ENCODE data around the gene EN1. TPM values are rescaled to one million over a fixed set of nuclear protein-coding genes. Genes with fewer than 3 reads are reported as not detected.

The EN1 gene
- total RNA-seq, 2 experiments from 2014 or later: not detected

DNA sequence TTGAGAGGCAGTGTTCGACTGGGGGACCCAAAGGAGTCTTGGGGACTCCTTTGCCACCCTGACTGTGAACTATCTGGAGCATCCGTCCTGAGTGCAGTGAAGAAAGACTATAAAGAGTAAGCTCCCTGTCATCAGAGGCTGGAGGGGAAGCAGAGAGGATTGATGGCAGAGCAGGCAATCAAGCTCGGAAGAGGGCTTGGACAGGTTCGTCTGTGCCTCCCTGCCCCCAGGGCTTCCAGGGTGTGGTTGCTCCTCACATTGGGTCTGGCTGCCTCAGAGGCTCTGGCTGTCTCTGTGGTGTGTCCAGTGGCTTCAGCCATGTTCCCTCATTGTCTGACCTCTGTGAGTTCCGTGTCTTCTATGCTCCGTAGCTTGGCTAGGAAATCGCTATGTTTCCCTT, 13.8 kb upstream of the EN1 start:
- no peak overlapping the region for H2AFZ ChIP-seq (ENCODE audit: low read length)
- CTCF ChIA-PET (ENCODE audit: unreplicated experiment): no interaction called here
- H3K4me3 ChIP-seq (ENCODE audit: low read depth, low read length, poor library complexity, severe bottlenecking): no peak overlapping the region
- H3K9me2 ChIP-seq (ENCODE audit: insufficient read depth, low read length): no peaks in the 10 kb centered on the region
- no peaks in the 10 kb centered on the region for H3K36me3 ChIP-seq (ENCODE audit: insufficient read depth, low read length)
- intact Hi-C loops (cut with micrococcal nuclease; ENCODE audit: unreplicated experiment): no loop called here
- BruUV-seq (replicated peaks): no TSS peak
- no peak overlapping the region for H3K27ac ChIP-seq (ENCODE audit: low read depth, low read length, poor library complexity, severe bottlenecking)
- no peak for TF ChIP-seq EZH2phosphoT487 (IDR thresholded peaks at IDR 0.05; ENCODE audit: borderline replicate concordance, low read depth, low read length)
- TF ChIP-seq, protein P1, sequence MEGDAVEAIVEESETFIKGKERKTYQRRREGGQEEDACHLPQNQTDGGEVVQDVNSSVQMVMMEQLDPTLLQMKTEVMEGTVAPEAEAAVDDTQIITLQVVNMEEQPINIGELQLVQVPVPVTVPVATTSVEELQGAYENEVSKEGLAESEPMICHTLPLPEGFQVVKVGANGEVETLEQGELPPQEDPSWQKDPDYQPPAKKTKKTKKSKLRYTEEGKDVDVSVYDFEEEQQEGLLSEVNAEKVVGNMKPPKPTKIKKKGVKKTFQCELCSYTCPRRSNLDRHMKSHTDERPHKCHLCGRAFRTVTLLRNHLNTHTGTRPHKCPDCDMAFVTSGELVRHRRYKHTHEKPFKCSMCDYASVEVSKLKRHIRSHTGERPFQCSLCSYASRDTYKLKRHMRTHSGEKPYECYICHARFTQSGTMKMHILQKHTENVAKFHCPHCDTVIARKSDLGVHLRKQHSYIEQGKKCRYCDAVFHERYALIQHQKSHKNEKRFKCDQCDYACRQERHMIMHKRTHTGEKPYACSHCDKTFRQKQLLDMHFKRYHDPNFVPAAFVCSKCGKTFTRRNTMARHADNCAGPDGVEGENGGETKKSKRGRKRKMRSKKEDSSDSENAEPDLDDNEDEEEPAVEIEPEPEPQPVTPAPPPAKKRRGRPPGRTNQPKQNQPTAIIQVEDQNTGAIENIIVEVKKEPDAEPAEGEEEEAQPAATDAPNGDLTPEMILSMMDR (conservative IDR thresholded peaks at IDR 0.05; ENCODE audit: low read length): no peak
- no peaks in the 10 kb centered on the region for H3K4me1 ChIP-seq (ENCODE audit: insufficient read depth, low read length, poor library complexity, severe bottlenecking)
- H3K4me2 ChIP-seq (ENCODE audit: low read length): no peak overlapping the region
- H3K9me3 ChIP-seq (ENCODE audit: low read length): no peaks in the 10 kb centered on the region
- no peak for DNase-seq (ENCODE audit: low spot score)
- no peaks in the 10 kb centered on the region for H4K20me1 ChIP-seq (ENCODE audit: insufficient read depth, low read length)
- no peaks in the 10 kb centered on the region for H3K79me2 ChIP-seq (ENCODE audit: insufficient read depth, low read depth, low read length)
- POLR2A ChIA-PET: no interaction called here

DNA sequence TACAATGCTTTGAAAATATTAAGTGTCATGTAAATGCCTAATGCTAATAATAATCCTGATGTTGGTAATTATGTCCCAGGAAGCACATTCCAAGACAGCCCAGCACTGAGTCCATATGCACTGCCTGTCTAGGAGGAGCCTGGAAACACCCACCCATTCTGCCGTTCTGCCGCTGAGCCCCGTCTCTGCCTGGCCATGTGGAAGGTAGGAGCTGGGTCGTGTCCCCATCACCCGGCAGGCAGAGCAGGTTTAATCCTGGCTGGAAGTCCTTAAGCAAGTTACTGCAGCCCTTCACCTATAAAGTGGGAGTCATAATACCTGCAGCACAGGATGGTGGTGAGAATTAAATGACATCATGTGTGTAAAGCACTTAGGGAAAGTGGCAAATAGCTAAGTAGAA, 13.1 kb upstream of the EN1 start:
- CTCF ChIA-PET (ENCODE audit: unreplicated experiment): no interaction called here
- no peak for DNase-seq (ENCODE audit: low spot score)
- no peaks in the 10 kb centered on the region for H3K9me2 ChIP-seq (ENCODE audit: insufficient read depth, low read length)
- no peaks in the 10 kb centered on the region for H4K20me1 ChIP-seq (ENCODE audit: insufficient read depth, low read length)
- TF ChIP-seq, protein P1 (conservative IDR thresholded peaks at IDR 0.05; ENCODE audit: low read length): no peak
- TF ChIP-seq EZH2phosphoT487 (IDR thresholded peaks at IDR 0.05; ENCODE audit: borderline replicate concordance, low read depth, low read length): no peak
- no TSS peak for BruUV-seq (replicated peaks)
- no peaks in the 10 kb centered on the region for H3K36me3 ChIP-seq (ENCODE audit: insufficient read depth, low read length)
- H3K4me3 ChIP-seq (ENCODE audit: low read depth, low read length, poor library complexity, severe bottlenecking): no peak overlapping the region
- no peaks in the 10 kb centered on the region for H3K79me2 ChIP-seq (ENCODE audit: insufficient read depth, low read depth, low read length)
- POLR2A ChIA-PET: interaction anchor here (0.7 kb wide), 1 partner anchor 209 kb away, joined by 6 read pairs; no protein-coding TSS in a partner anchor
- no peaks in the 10 kb centered on the region for H3K9me3 ChIP-seq (ENCODE audit: low read length)
- H3K4me1 ChIP-seq (ENCODE audit: insufficient read depth, low read length, poor library complexity, severe bottlenecking): no peaks in the 10 kb centered on the region
- no peak overlapping the region for H2AFZ ChIP-seq (ENCODE audit: low read length)
- H3K27ac ChIP-seq (ENCODE audit: low read depth, low read length, poor library complexity, severe bottlenecking): no peak overlapping the region
- intact Hi-C loops (cut with micrococcal nuclease; ENCODE audit: unreplicated experiment): no loop called here
- H3K4me2 ChIP-seq (ENCODE audit: low read length): no peak overlapping the region

DNA sequence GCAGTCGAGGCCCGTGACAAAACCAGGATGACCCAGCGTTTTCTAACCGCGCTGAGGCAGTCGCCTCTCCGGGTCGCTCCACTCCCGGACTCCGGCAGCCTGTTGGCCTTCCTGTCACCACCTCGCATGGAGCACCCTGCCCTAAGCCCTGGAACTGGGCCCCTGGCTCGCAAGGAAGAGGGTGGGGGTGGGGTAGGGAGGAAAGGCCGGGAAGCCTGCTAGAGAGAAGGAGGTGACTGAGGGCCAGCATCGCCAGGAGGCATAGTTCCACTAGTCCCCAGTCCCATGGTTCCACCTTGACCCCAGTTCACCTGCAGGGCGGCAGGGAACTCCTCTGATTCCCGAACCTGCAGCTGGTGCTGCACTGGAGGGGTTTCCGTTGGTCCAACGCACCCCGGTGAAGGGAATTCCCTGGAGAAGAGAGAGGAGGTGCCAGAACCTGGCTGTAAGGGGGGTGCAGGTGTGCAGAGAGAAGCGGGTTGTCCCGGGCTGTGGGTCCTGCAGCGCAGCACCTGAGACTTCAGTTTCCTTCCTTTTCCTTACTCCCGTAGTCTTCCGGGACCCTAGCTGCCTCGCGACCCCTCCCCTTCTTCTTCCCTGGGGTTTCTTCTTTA, 11.8 kb upstream of the EN1 start:
- no peak for DNase-seq (ENCODE audit: low spot score)
- H3K36me3 ChIP-seq (ENCODE audit: insufficient read depth, low read length): no peaks in the 10 kb centered on the region
- no peak overlapping the region for H3K4me2 ChIP-seq (ENCODE audit: low read length)
- H3K9me2 ChIP-seq (ENCODE audit: insufficient read depth, low read length): no peaks in the 10 kb centered on the region
- no peaks in the 10 kb centered on the region for H4K20me1 ChIP-seq (ENCODE audit: insufficient read depth, low read length)
- BruUV-seq (replicated peaks): no TSS peak
- H3K4me3 ChIP-seq (ENCODE audit: low read depth, low read length, poor library complexity, severe bottlenecking): no peak overlapping the region
- no peaks in the 10 kb centered on the region for H3K9me3 ChIP-seq (ENCODE audit: low read length)
- POLR2A ChIA-PET: no interaction called here
- intact Hi-C loops (cut with micrococcal nuclease; ENCODE audit: unreplicated experiment): loop anchor here (10.0 kb wide), 1 partner anchor 814 kb away; no protein-coding TSS in a partner anchor
- TF ChIP-seq, protein P1 (conservative IDR thresholded peaks at IDR 0.05; ENCODE audit: low read length): no peak
- TF ChIP-seq EZH2phosphoT487 (IDR thresholded peaks at IDR 0.05; ENCODE audit: borderline replicate concordance, low read depth, low read length): no peak
- no peaks in the 10 kb centered on the region for H3K79me2 ChIP-seq (ENCODE audit: insufficient read depth, low read depth, low read length)
- H2AFZ ChIP-seq (ENCODE audit: low read length): no peak overlapping the region
- H3K27ac ChIP-seq (ENCODE audit: low read depth, low read length, poor library complexity, severe bottlenecking): no peak overlapping the region
- CTCF ChIA-PET (ENCODE audit: unreplicated experiment): no interaction called here
- no peaks in the 10 kb centered on the region for H3K4me1 ChIP-seq (ENCODE audit: insufficient read depth, low read length, poor library complexity, severe bottlenecking)

Measured in OCI-LY7 (cell line).